Measurements from ENCODE around the gene FBRSL1. TPM values are rescaled to one million over a fixed set of nuclear protein-coding genes. Genes with fewer than 3 reads are reported as not detected.

FBRSL1 gene
- total and polyA plus RNA-seq, 2 of the 8 experiments (the other 6 are each of a cell fraction or from before 2014, with no cell fraction given): 18.4 to 109 TPM

- no peak; a peak in 1 of 4 replicates for TF ChIP-seq SIN3A (conservative IDR thresholded peaks at IDR 0.05 in 1 of 2, IDR thresholded peaks at IDR 0.05 in 1 of 2; ENCODE audit: low read depth in 1 of 2, low read length in 2 of 2)
- peak; percentile 25; the same call in 1 of the 2 replicates for TF ChIP-seq EGR1 (IDR thresholded peaks at IDR 0.05; ENCODE audit: borderline replicate concordance, low read depth, low read length)
- no peak for TF ChIP-seq RAD21 (IDR thresholded peaks at IDR 0.05 in 1 of 2, conservative IDR thresholded peaks at IDR 0.05 in 1 of 2; ENCODE audit: low read depth in 2 of 2, low read length in 2 of 2)
- TF ChIP-seq HDAC2 (IDR thresholded peaks at IDR 0.05; ENCODE audit: borderline replicate concordance in 1 of 2, low read depth in 2 of 2, low read length in 2 of 2): no peak
- no peak for TF ChIP-seq GTF2F1 (IDR thresholded peaks at IDR 0.05; ENCODE audit: borderline replicate concordance, low read depth, low read length)
- no peak for TF ChIP-seq SUZ12 (IDR thresholded peaks at IDR 0.05; ENCODE audit: low read length)
- TF ChIP-seq PHF8 (conservative IDR thresholded peaks at IDR 0.05; ENCODE audit: low read depth, low read length): peak; percentile 57
- TF ChIP-seq KDM5A (IDR thresholded peaks at IDR 0.05; ENCODE audit: low read length): no peak
- TF ChIP-seq, protein P1, sequence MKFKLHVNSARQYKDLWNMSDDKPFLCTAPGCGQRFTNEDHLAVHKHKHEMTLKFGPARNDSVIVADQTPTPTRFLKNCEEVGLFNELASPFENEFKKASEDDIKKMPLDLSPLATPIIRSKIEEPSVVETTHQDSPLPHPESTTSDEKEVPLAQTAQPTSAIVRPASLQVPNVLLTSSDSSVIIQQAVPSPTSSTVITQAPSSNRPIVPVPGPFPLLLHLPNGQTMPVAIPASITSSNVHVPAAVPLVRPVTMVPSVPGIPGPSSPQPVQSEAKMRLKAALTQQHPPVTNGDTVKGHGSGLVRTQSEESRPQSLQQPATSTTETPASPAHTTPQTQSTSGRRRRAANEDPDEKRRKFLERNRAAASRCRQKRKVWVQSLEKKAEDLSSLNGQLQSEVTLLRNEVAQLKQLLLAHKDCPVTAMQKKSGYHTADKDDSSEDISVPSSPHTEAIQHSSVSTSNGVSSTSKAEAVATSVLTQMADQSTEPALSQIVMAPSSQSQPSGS (IDR thresholded peaks at IDR 0.05; ENCODE audit: low read length): no peak
- TF ChIP-seq SP4 (IDR thresholded peaks at IDR 0.05; ENCODE audit: low read length): no peak
These were observed 69.9 kb downstream of the FBRSL1 start (continued) for GRCh38 chr12:132559652-132560363.
